ENCODE data around the gene CLSTN2.

The CLSTN2 gene

DNA sequence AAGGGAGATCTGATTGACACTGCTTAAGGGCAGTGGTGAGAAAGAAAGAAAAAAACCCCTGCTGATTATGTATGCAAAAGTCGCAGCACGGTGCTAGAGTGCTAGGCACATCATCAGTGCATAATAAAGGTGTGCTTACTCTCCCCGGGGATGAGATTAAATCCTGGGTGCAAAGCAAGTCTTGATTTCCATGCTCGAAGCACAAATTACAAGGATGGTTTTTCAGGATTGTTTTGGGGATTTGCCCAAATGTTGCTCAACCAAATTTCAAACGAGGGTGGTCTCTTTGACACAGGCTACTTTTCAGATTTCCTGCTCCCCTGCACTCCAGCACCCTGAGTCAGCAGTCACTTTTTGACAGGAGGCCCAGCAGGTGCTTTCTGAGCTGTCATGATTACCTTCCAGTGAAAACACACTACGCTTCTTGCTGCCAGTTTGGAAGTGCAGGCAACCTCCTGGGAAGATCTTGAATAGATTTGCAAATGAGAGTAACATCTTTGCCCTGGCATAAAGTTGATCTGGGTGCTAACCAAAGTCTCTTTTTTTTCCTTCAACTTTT, 575.4 kb downstream of the CLSTN2 start:
- Histone ChIP-seq H3K4me1 (ENCODE audit: low read length) (no peaks in the 10 kb centered on the region), H3K27me3 (replicated peaks; ENCODE audit: insufficient read depth, low read length) (no peaks in the 10 kb centered on the region), H4K20me1 (ENCODE audit: insufficient read depth, low read length) (no peaks in the 10 kb centered on the region), H2AFZ (ENCODE audit: low read length) (no peak overlapping the region), H3K4me3 (ENCODE audit: low read length) (no peak overlapping the region), H3K9ac (ENCODE audit: low read length) (no peak overlapping the region), H3K9me2 (replicated peaks; ENCODE audit: insufficient read depth, low read length) (no peaks in the 10 kb centered on the region), H3K27ac (ENCODE audit: low read length) (no peak overlapping the region), H3F3A (ENCODE audit: insufficient read depth, low read length) (no peaks in the 10 kb centered on the region), H3K4me2 (ENCODE audit: low read depth, low read length) (no peak overlapping the region), H3K36me3 (replicated peaks; ENCODE audit: insufficient read depth, low read length) (no peaks in the 10 kb centered on the region), H3K79me2 (ENCODE audit: low read length) (no peaks in the 10 kb centered on the region), H3K9me3 (replicated peaks; ENCODE audit: insufficient read depth, low read length) (no peaks in the 10 kb centered on the region)
- TF ChIP-seq EZH2phosphoT487 (IDR thresholded peaks at IDR 0.05; ENCODE audit: low read length) (no peak), EZH2 (optimal IDR thresholded peaks at IDR 0.05; ENCODE audit: low read depth, low read length) (no peak)
- TF ChIP-seq, protein P1, sequence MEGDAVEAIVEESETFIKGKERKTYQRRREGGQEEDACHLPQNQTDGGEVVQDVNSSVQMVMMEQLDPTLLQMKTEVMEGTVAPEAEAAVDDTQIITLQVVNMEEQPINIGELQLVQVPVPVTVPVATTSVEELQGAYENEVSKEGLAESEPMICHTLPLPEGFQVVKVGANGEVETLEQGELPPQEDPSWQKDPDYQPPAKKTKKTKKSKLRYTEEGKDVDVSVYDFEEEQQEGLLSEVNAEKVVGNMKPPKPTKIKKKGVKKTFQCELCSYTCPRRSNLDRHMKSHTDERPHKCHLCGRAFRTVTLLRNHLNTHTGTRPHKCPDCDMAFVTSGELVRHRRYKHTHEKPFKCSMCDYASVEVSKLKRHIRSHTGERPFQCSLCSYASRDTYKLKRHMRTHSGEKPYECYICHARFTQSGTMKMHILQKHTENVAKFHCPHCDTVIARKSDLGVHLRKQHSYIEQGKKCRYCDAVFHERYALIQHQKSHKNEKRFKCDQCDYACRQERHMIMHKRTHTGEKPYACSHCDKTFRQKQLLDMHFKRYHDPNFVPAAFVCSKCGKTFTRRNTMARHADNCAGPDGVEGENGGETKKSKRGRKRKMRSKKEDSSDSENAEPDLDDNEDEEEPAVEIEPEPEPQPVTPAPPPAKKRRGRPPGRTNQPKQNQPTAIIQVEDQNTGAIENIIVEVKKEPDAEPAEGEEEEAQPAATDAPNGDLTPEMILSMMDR (IDR thresholded peaks at IDR 0.05; ENCODE audit: low read length): no peak
- no peak for DNase-seq

DNA sequence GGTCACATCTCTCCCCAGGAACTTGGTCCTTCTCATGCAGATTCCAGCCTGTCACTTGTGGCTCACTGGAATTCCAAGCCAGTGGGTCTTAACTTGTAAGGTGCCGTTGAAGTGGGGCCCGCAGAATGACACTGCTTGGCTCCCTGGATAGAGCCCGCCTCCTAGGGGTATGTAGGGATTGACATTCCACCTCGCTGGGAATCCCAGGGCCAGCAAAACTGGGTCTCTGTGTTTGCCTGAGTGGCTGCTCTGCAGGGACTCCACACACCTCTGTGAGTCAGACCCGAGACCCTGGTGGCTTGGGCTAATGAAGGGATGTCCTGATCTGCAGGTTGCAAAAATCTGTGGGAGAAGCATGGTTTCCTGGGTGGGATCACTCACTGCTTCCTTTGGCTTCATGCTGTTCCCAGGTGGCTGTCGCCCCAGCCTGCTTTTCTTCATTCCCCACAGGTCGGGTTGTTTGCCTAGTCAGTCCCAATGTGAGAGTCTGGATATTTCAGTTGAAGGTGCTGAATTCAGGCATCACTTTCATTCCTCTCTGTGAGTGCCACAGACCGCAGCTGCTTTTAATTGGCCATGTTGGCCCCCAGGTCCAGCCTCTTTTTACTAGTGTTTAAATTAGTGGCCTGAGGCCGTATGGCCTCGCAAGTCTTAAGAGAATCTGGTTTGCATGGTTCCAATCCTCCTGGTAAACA, 586.9 kb downstream of the CLSTN2 start:
- H3K9me3 ChIP-seq (replicated peaks; ENCODE audit: insufficient read depth, low read length): no peaks in the 10 kb centered on the region; the same call in 1 of the 2 replicates
- H3K27ac ChIP-seq (ENCODE audit: low read length): no peak overlapping the region
- H2AFZ ChIP-seq (ENCODE audit: low read length): no peak overlapping the region
- no peaks in the 10 kb centered on the region for H3K36me3 ChIP-seq (replicated peaks; ENCODE audit: insufficient read depth, low read length)
- H3F3A ChIP-seq (ENCODE audit: insufficient read depth, low read length): no peaks in the 10 kb centered on the region
- no peak overlapping the region for H3K4me2 ChIP-seq (ENCODE audit: low read depth, low read length)
- H3K4me3 ChIP-seq (ENCODE audit: low read length): no peak overlapping the region
- no peak for DNase-seq
- H3K9ac ChIP-seq (ENCODE audit: low read length): no peak overlapping the region
- H4K20me1 ChIP-seq (ENCODE audit: insufficient read depth, low read length): no peaks in the 10 kb centered on the region
- H3K9me2 ChIP-seq (replicated peaks; ENCODE audit: insufficient read depth, low read length): no peaks in the 10 kb centered on the region
- TF ChIP-seq EZH2 (optimal IDR thresholded peaks at IDR 0.05; ENCODE audit: low read depth, low read length): no peak
- TF ChIP-seq EZH2phosphoT487 (IDR thresholded peaks at IDR 0.05; ENCODE audit: low read length): no peak
- TF ChIP-seq, protein P1 (IDR thresholded peaks at IDR 0.05; ENCODE audit: low read length): no peak
- H3K27me3 ChIP-seq (replicated peaks; ENCODE audit: insufficient read depth, low read length): no peaks in the 10 kb centered on the region
- no peaks in the 10 kb centered on the region for H3K4me1 ChIP-seq (ENCODE audit: low read length)
- H3K79me2 ChIP-seq (ENCODE audit: low read length): no peaks in the 10 kb centered on the region

DNA sequence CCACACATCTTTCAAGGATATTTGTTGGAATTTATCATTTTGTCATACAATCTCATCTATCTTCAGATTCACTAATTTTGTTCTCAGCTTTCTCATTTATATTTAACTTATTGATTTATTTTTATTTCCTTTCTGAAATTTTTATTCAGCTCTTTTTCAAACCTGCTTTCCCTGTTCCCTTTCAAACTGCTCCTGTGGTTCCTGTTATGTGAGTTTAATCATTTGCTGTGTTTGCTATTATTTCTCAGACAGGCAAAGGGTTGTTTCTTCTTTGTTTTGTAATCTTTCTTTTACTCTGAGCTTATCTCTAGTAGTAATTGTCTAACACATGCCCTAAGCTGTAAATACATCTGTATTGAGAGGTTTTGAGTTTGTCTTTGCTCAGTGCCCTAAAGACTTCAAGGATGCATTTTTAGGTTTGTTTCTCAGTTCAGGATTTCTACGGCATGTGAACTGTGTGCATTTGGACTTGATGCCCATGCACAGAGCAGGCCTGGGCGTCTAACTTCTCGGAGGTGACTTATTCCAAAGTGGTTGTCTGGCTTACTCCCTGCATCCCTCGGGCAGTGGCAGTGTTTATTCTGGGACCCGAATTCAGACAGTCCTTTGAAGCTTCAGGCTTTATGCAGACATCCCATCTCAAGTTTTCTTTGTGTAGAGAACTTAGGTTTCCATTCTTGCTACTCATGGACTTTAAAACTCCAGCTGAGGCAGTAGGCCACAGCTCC, 587.8 kb downstream of the CLSTN2 start:
- Histone ChIP-seq H3K27me3 (replicated peaks; ENCODE audit: insufficient read depth, low read length) (no peaks in the 10 kb centered on the region), H3K79me2 (ENCODE audit: low read length) (no peaks in the 10 kb centered on the region), H3F3A (ENCODE audit: insufficient read depth, low read length) (no peaks in the 10 kb centered on the region), H3K4me1 (ENCODE audit: low read length) (no peaks in the 10 kb centered on the region), H3K9me2 (replicated peaks; ENCODE audit: insufficient read depth, low read length) (no peaks in the 10 kb centered on the region), H4K20me1 (ENCODE audit: insufficient read depth, low read length) (no peaks in the 10 kb centered on the region), H3K4me3 (ENCODE audit: low read length) (no peak overlapping the region), H3K9ac (ENCODE audit: low read length) (no peak overlapping the region), H3K4me2 (ENCODE audit: low read depth, low read length) (no peak overlapping the region), H3K36me3 (replicated peaks; ENCODE audit: insufficient read depth, low read length) (no peaks in the 10 kb centered on the region), H3K27ac (ENCODE audit: low read length) (no peak overlapping the region), H2AFZ (ENCODE audit: low read length) (no peak overlapping the region), H3K9me3 (replicated peaks; ENCODE audit: insufficient read depth, low read length) (no peaks in the 10 kb centered on the region; the same call in 1 of the 2 replicates)
- DNase-seq: no peak
- TF ChIP-seq, protein P1 (IDR thresholded peaks at IDR 0.05; ENCODE audit: low read length): no peak
- no peak for TF ChIP-seq EZH2phosphoT487 (IDR thresholded peaks at IDR 0.05; ENCODE audit: low read length)
- TF ChIP-seq EZH2 (optimal IDR thresholded peaks at IDR 0.05; ENCODE audit: low read depth, low read length): no peak

All from MM.1S (cell line).